HepG2 (cell line): ENCODE data around the gene STEAP3. TPM values are rescaled to one million over a fixed set of nuclear protein-coding genes. Genes with fewer than 3 reads are reported as not detected.

Source experiments
- ATAC-seq: fragments of 200-7000 bp; cut with Tn5 transposase; 3 replicates; pipeline ENCODE4 v1.9.1; 2020; ENCODE audit warnings: mild to moderate bottlenecking, moderate library complexity
- BruUV-seq: library from RNA; stranded (reverse); fragments of 400-500 nt; replicated peaks from 2 replicates; lab custom pipeline; 2021; lab: Mats Ljungman, UMichigan
- CTCF ChIA-PET: fragments of 300-600 bp; formaldehyde crosslinking; extraction: SDS; loops from one replicate; lab custom pipeline; 2021; ENCODE audit warnings: low total read pairs, inconsistent platforms, low intra/inter-chr PET ratio; lab: Yijun Ruan, JAX
- POLR2A ChIA-PET: fragments of 350-600 bp; sonication (Branson Sonifier 250); formaldehyde crosslinking; loops from one replicate; lab custom pipeline; 2020; ENCODE audit warnings: antibody characterized with exemption, inconsistent platforms; lab: Yijun Ruan, JAX
- DNase-seq: peaks from one replicate; pipeline ENCODE4 v3.0.0-alpha.2; 2015; ENCODE audit warnings: low spot score
- FAIRE-seq: peaks from 3 replicates; lab custom pipeline; 2011; peaks lifted over from hg19 to GRCh38; lab: Jason Lieb, UNC
- H2AFZ ChIP-seq: one replicate; pipeline ENCODE4 v1.6.1; 2011; ENCODE audit warnings: low read length, inconsistent platforms
- H3K27ac ChIP-seq: fragments of 300-600 bp; 3 replicates; pipeline ENCODE4 v1.8.0; 2011; ENCODE audit warnings: mixed run types, mild to moderate bottlenecking, mixed read lengths, low read length, inconsistent platforms; ENCODE audit not compliant: insufficient read depth; ENCODE audit errors: extremely low read length
- H3K27me3 ChIP-seq, 2 experiments: fragments of 200-600 bp in 1 of 2; 2 replicates in 1 of 2; 3 replicates in 1 of 2; pipeline versions ENCODE4 v1.6.0 to v1.8.0; 2011; ENCODE audit warnings: low read length in 2 of 2, mild to moderate bottlenecking in 2 of 2, moderate library complexity in 2 of 2, inconsistent platforms in 1 of 2; ENCODE audit not compliant: insufficient read depth in 2 of 2, control insufficient read depth in 1 of 2
- H3K36me3 ChIP-seq, 2 experiments: fragments of 200-600 bp in 1 of 2; replicated peaks in 1 of 2; 2 replicates in 1 of 2; 3 replicates in 1 of 2; pipeline versions ENCODE4 v1.5.1 to v1.8.0; 2011; ENCODE audit warnings: low read length in 2 of 2, inconsistent platforms in 1 of 2; ENCODE audit not compliant: insufficient read depth in 2 of 2, control insufficient read depth in 1 of 2
- H3K4me1 ChIP-seq: 2 replicates; pipeline ENCODE4 v1.5.1; 2012; ENCODE audit warnings: low read length, inconsistent platforms; ENCODE audit not compliant: insufficient read depth
- H3K4me2 ChIP-seq: 2 replicates; pipeline ENCODE4 v1.6.0; 2011; ENCODE audit warnings: low read depth, low read length, inconsistent platforms
- H3K4me3 ChIP-seq, 3 experiments: fragments of 200-600 bp in 1 of 3; sonication (generic), shearing (Covaris generic) in 1 of 3; replicated peaks in 1 of 3; 2 replicates each; pipeline ENCODE4 v1.5.1; 2011 to 2016; ENCODE audit warnings: low read length in 3 of 3, inconsistent platforms in 2 of 3, low read depth in 2 of 3, mild to moderate bottlenecking in 2 of 3, control low read depth in 1 of 3, mixed read lengths in 1 of 3; ENCODE audit not compliant: insufficient read depth in 1 of 3
- H3K79me2 ChIP-seq: one replicate; pipeline ENCODE4 v1.6.1; 2011; ENCODE audit warnings: low read length, inconsistent platforms; ENCODE audit not compliant: insufficient read depth
- H3K9ac ChIP-seq: 2 replicates; pipeline ENCODE4 v1.6.0; 2011; ENCODE audit warnings: mild to moderate bottlenecking, low read depth, low read length, inconsistent platforms; ENCODE audit not compliant: insufficient read depth
- H3K9me3 ChIP-seq: 2 replicates; pipeline ENCODE4 v1.5.1; 2012; ENCODE audit warnings: mild to moderate bottlenecking, low read length
- H4K20me1 ChIP-seq: 2 replicates; pipeline ENCODE4 v1.6.0; 2011; ENCODE audit warnings: inconsistent platforms, mild to moderate bottlenecking, low read length, moderate library complexity; ENCODE audit not compliant: insufficient read depth
- CBX2 ChIP-seq, 2 experiments: fragments of 200-600 bp in 1 of 2; sonication (generic); formaldehyde crosslinking in 1 of 2; IDR thresholded peaks; 2 replicates each; pipeline versions ENCODE4 v1.7.0 to v1.8.1; 2018 to 2022; ENCODE audit warnings: low read depth in 2 of 2, low read length in 1 of 2, mild to moderate bottlenecking in 1 of 2, missing genetic modification reagents in 1 of 2
- CEBPG ChIP-seq: IDR thresholded peaks from 2 replicates; pipeline ENCODE4 v1.6.1; 2016
- FOXA3 ChIP-seq: IDR thresholded peaks from 2 replicates; pipeline ENCODE4 v1.6.1; 2016; ENCODE audit warnings: missing genetic modification reagents, missing compliant biosample characterization
- FOXP1 ChIP-seq, 2 experiments: fragments of 450-650 bp in 1 of 2; IDR thresholded peaks; 2 replicates each; pipeline ENCODE4 v1.6.1; 2017 to 2018; ENCODE audit warnings: antibody characterized with exemption in 1 of 2
- HNF4A ChIP-seq: sonication (generic); formaldehyde crosslinking; IDR thresholded peaks from 2 replicates; pipeline ENCODE4 v1.4.0; 2020; ENCODE audit warnings: missing genetic modification reagents
- NFE2L2 ChIP-seq: fragments of 150-350 bp; IDR thresholded peaks from 2 replicates; pipeline ENCODE4 v1.6.1; 2014; ENCODE audit warnings: low read length
- PAXIP1 ChIP-seq: sonication (generic); formaldehyde crosslinking; conservative IDR thresholded peaks from 2 replicates; pipeline ENCODE4 v1.4.0; 2020; ENCODE audit warnings: mild to moderate bottlenecking, missing genetic modification reagents, moderate library complexity
- SALL1 ChIP-seq: sonication (generic); formaldehyde crosslinking; IDR thresholded peaks from 2 replicates; pipeline ENCODE4 v1.8.0; 2022; ENCODE audit warnings: mild to moderate bottlenecking, missing genetic modification reagents
- SAP130 ChIP-seq: IDR thresholded peaks from 2 replicates; pipeline ENCODE4 v1.6.1; 2016; ENCODE audit warnings: low read depth
- TARDBP ChIP-seq: sonication (generic); formaldehyde crosslinking; IDR thresholded peaks from 2 replicates; pipeline ENCODE4 v1.8.0; 2022; ENCODE audit warnings: mild to moderate bottlenecking, missing genetic modification reagents
- ZBED4 ChIP-seq: sonication (generic); formaldehyde crosslinking; IDR thresholded peaks from 2 replicates; pipeline ENCODE4 v1.4.0; 2020; ENCODE audit warnings: missing genetic modification reagents, borderline replicate concordance
- ZNF362 ChIP-seq: sonication (generic); formaldehyde crosslinking; IDR thresholded peaks from 2 replicates; pipeline ENCODE4 v1.4.0; 2020; ENCODE audit warnings: missing genetic modification reagents, mild to moderate bottlenecking, borderline replicate concordance
- WGBS: methylation state at CpG from one replicate; pipeline ENCODE4 v1.1.6; 2017; ENCODE audit warnings: low lambda C conversion rate; 5-methylcytosine and 5-hydroxymethylcytosine counted together
- in situ Hi-C: cut with HindIII; loops from 2 replicates; pipeline ENCODE4 v1.10.0; 2017; ENCODE audit warnings: low pct_unique_long_range_greater_than_20kb; ENCODE audit not compliant: extremely low pct_ligation_motif_present
- intact Hi-C: fragments of 100-400 bp; cut with micrococcal nuclease; formaldehyde crosslinking; loops from one replicate; pipeline ENCODE4 v1.10.0; 2022; ENCODE audit not compliant: unreplicated experiment
- polyA plus RNA-seq, 8 experiments: library from polyadenylated mRNA; depleted of rRNA in 3 of 8; stranded (reverse) in 7 of 8; unstranded in 1 of 8; fragments of >200 nt; fragmentation: Illumina TruSeq in 4 of 8; extraction: Trizol in 4 of 8; gene quantifications; 2 replicates each; pipeline versions ENCODE4 v1.2.1 to v1.2.3, GENCODE V29; 2011 to 2016; ENCODE audit warnings: low read depth in 4 of 8, missing spikeins in 1 of 8, mixed read lengths in 1 of 8; ENCODE audit not compliant: insufficient read depth in 1 of 8
- total RNA-seq, 5 experiments: library from RNA; depleted of rRNA; stranded (reverse); fragments of >200 nt; fragmentation: Illumina TruSeq; extraction: Trizol; gene quantifications; 2 replicates each; pipeline ENCODE4 v1.2.3, GENCODE V29; 2016; ENCODE audit warnings: low read depth in 1 of 5

STEAP3 gene
- total and polyA plus RNA-seq, 2 of the 13 experiments (the other 11 are each of a cell fraction or from before 2014, with no cell fraction given): 7.3 to 21.1 TPM

GRCh38 chr2:119305497-119306195 lies 82.0 kb downstream of the STEAP3 start:
- BruUV-seq: no TSS peak
- FAIRE-seq (peak; percentile 40), ATAC-seq (peak; percentile 72), DNase-seq (no peak)
- Histone ChIP-seq H3K4me2 (peak overlapping the region; percentile 56), H3K27me3 (no peaks in the 10 kb centered on the region), H3K36me3 (no peaks in the 10 kb centered on the region), H3K9me3 (no peaks in the 10 kb centered on the region), H3K4me1 (peaks cover 25% of the 10 kb centered on the region), H2AFZ (no peak overlapping the region), H4K20me1 (no peaks in the 10 kb centered on the region), H3K9ac (no peak overlapping the region), H3K4me3 (no peak overlapping the region), H3K27ac (no peak overlapping the region), H3K79me2 (no peaks in the 10 kb centered on the region)
- POLR2A ChIA-PET: no interaction called here
- in situ Hi-C loops: no loop called here
- CTCF ChIA-PET: no interaction called here
- WGBS: 22% methylated on average over 12 of the region's 12 CpGs
- TF ChIP-seq SALL1 (CRISPR knock-in tag) (peak; percentile 37; the same call in 1 of the 2 replicates), HNF4A (CRISPR knock-in tag) (peak; percentile 57; the same call in 1 of the 2 replicates), CBX2 (IDR thresholded peaks at IDR 0.05; ENCODE audit: low read depth, low read length) (no peak), CBX2 (CRISPR knock-in tag; IDR thresholded peaks at IDR 0.05; ENCODE audit: low read depth) (no peak), NFE2L2 (no peak), ZBED4 (CRISPR knock-in tag) (no peak), FOXP1 (IDR thresholded peaks at IDR 0.05) (no peak), FOXP1 (CRISPR knock-in tag; IDR thresholded peaks at IDR 0.05) (0 out of 2 replicates have a peak, but pooled peaks have one; percentile 10), TARDBP (CRISPR knock-in tag) (no peak), SAP130 (CRISPR knock-in tag) (peak; percentile 36; the same call in 1 of the 2 replicates), CEBPG (CRISPR knock-in tag) (0 out of 2 replicates have a peak, but pooled peaks have one; percentile 35), FOXA3 (CRISPR knock-in tag) (peak; percentile 35), PAXIP1 (peak; percentile 27; the same call in 1 of the 2 replicates), ZNF362 (CRISPR knock-in tag) (peak; percentile 75; the same call in 1 of the 2 replicates)
- intact Hi-C loops: no loop called here
